Anterior cingulate cortex (tissue), 58 donors: ENCODE data around the gene LSMEM2.
A peak's percentile ranks its signal among the peaks of the same experiment; 100 is the strongest.
"Not testable (repeated sequence)": the region's sequence is repeated elsewhere in the genome, so short reads cannot be mapped to it uniquely, and the experiment has no call there.

ENCODE experiments used
- DNase-seq, 58 donors: peaks; one replicate each; lab custom pipeline; 2025; lab: John Stamatoyannopoulos, UW

Gene LSMEM2

GRCh38 chr3:50295553-50296431, 16.9 kb downstream of the LSMEM2 start:
- no peak for DNase-seq

GRCh38 chr3:50296721-50297383, 18.0 kb downstream of the LSMEM2 start:
- DNase-seq: no peak

GRCh38 chr3:50297384-50297775, 18.5 kb downstream of the LSMEM2 start:
- DNase-seq: no peak

GRCh38 chr3:50297896-50298725, 19.2 kb downstream of the LSMEM2 start:
- no peak for DNase-seq

GRCh38 chr3:50298836-50299637, 20.1 kb downstream of the LSMEM2 start, which contains the start of the genes HYAL3 and NAA80:
Gene HYAL3 (minus strand): TSS chr3:50299405. CDS start chr3:50295602, 3,803 bp downstream.
Gene NAA80 (minus strand): TSS chr3:50299405. CDS start chr3:50297463, 1,942 bp downstream.
- DNase-seq: peak; percentile 84 to 100 (median 99)

GRCh38 chr3:50299638-50299928, 20.7 kb downstream of the LSMEM2 start:
- DNase-seq: no peak

- DNase-seq: peak in 32 of 58 donors; percentile 30 to 84 (median 68)
These were observed 21.2 kb downstream of the LSMEM2 start for GRCh38 chr3:50299929-50300680.

- DNase-seq: no peak
These were observed 21.9 kb downstream of the LSMEM2 start for GRCh38 chr3:50300681-50301254.

GRCh38 chr3:50302095-50303012, 23.5 kb downstream of the LSMEM2 start:
- no peak for DNase-seq

- DNase-seq: no peak
These were observed 24.3 kb downstream of the LSMEM2 start, which contains the start of gene HYAL1 for GRCh38 chr3:50303013-50303815. Gene HYAL1 (minus strand): TSS chr3:50303574. CDS start chr3:50302956, 618 bp downstream.

GRCh38 chr3:50304601-50305000, 25.7 kb downstream of the LSMEM2 start:
- no peak for DNase-seq

GRCh38 chr3:50312041-50312440, 33.2 kb downstream of the LSMEM2 start:
- not testable (repeated sequence) for DNase-seq

- DNase-seq: no peak
These were observed 35.5 kb downstream of the LSMEM2 start for GRCh38 chr3:50314342-50314741.

- no peak for DNase-seq
These were observed 35.9 kb downstream of the LSMEM2 start for GRCh38 chr3:50314816-50315215.

- no peak for DNase-seq
These were observed 37.9 kb downstream of the LSMEM2 start for GRCh38 chr3:50316657-50317242.

GRCh38 chr3:50317300-50317699, 38.4 kb downstream of the LSMEM2 start:
- peak in 1 of 58 donors; percentile 25 for DNase-seq
